ENCODE data around the gene FRY.

- TF ChIP-seq CTCF (conservative IDR thresholded peaks at IDR 0.05; ENCODE audit: low read length) (no peak), EZH2phosphoT487 (IDR thresholded peaks at IDR 0.05; ENCODE audit: borderline replicate concordance, low read depth, low read length) (no peak)
These were observed 234.6 kb downstream of the FRY start for GRCh38 chr13:32266130-32266529.
